Stimulated activated CD4-positive, alpha-beta T cell treated with anti-CD3 and anti-CD28 coated beads, Interleukin-12 subunit alpha, Interleukin-12 subunit beta, amount 100 ng/mL, for 4 hours (primary cell): ENCODE results near the gene STK32C.
"Not testable (repeated sequence)": the region's sequence is repeated elsewhere in the genome, so short reads cannot be mapped to it uniquely, and the experiment has no call there.

ENCODE experiments used
- DNase-seq: peaks from one replicate; pipeline ENCODE4 v3.0.0-alpha.2; 2020

The STK32C gene

DNA sequence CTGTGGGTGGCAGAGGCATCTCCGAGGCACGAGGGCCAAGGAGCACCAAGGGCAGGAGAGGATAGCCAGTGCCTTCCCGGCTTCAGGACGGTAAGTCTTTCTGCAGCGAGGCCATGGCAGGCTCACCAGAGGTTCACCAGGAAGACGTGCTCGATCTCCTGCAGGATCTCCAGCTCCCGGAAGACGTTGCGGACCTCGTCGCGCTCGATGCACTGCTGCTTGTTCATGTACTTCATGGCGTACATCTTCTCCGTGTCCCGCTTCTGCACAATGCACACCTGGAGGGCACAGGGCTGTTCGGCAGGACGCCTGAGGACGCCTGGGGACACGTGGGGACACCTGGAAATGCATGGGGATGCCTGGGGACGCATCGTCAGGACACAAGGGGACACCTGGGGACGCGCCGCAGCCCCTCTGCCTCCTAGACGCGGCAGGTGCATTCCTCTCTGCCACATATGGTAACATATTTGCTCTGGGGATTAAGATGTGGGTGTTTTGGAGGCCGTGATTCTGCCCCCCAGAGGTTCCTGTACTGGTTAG is 79.8 kb downstream of the STK32C start:
- DNase-seq: no peak

DNA sequence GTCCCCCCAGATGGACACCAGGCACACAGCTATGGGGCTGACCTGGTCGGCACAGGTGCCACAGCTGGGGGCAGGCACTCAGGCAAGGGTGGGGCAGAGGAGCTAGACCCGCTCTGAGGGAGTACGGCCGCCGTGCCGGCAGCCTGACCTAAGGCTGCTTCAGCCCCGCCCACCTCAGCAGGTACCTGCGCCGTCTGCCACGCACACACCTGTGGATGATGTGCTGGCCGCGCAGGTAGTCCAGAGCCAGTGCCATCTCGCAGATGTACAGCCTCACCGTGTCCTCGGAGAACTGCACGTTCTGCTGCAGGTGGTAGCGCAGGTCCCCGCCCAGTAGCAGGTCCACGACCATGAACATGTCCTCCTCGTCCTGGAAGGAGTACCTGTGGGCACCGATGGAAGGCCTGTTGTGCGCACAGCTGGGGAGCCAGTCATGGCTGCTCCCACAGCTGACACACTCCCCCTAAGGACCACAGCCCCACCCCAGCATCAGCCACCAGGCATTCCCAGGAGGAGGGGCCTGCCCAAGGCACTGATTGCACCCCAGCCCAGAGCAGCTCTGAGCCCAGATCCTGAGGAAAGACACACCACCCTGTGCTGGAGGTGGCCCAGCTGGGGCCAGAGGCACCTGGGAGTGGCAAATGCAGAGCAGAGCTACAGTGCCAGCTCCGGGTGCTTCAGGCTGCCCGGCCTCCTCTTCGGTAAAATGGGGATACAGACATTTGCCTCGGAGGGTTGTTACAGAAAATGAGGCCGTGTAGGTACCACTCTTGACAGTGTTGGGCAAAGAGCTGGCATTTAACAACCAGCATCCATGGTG is 81.0 kb downstream of the STK32C start:
- DNase-seq: no peak

GRCh38 chr10:132225849-132226205 is 81.9 kb downstream of the STK32C start:
- DNase-seq: no peak

GRCh38 chr10:132225073-132225848 is 82.5 kb downstream of the STK32C start:
- DNase-seq: no peak

- DNase-seq: no peak
These were observed 83.2 kb downstream of the STK32C start for GRCh38 chr10:132224343-132225072.

GRCh38 chr10:132223611-132224342 is 84.0 kb downstream of the STK32C start:
- DNase-seq: no peak

GRCh38 chr10:132223156-132223590 is 84.6 kb downstream of the STK32C start:
- peak; percentile 60 for DNase-seq

GRCh38 chr10:132222726-132223125 is 85.0 kb downstream of the STK32C start:
- no peak for DNase-seq

GRCh38 chr10:132220996-132221395 is 86.8 kb downstream of the STK32C start:
- not testable (repeated sequence) for DNase-seq

DNA sequence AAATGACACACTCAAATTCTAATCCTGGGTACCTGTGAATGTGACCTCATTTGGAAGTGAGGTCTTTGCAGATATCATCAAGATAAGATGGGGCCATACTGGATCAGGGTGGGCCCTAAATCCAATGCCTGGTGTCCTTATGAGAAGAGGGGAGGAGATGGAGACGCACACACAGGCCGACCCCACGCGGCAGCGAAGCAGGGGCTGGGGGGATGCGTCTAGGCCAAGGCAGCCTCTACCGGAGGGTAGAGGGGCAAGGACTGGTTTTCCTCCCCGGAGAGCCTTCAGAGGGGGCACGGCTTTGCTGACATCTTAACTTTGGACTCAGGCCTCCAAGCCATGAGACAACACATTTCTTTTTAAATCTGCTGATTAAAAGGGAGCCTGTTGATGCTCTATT is 87.7 kb downstream of the STK32C start:
- no peak for DNase-seq

DNA sequence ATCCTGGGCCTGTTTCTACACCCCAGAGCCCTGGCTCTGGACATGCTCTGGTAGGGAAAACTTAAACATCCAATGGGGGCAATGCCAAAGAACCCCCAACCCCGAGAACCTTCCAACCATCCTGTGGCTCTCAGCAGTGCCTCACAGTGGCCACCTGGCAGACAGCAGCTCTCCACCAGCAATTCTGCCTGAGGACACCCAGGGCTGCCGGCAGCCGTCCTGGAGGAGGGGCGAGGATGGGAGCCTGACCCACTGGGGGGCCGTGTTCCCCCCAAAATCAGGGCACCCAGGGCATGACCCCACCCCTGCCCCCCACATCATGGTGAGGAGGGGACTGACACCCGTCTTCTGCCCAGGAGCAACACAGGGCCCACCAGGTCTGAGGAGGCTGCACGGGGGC is 88.3 kb downstream of the STK32C start:
- DNase-seq: no peak

DNA sequence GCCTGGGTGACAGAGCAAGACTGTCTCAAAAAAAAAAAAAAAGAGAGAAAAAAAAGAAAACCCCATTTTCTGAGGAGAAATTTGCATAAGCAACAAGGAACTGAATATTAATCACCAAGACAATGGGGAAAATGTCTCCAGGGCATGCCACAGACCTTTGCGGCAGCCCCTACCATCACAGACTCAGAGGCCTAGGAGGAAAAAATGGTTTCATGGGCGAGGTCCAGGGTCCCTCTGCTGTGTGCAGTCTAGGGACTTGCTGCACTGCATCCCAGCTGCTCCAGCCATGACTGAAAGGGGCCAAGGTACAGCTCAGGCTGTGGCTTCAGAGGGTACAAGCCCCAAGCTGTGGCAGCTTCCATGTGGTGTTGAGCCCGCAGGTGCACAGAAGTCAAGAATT is 91.3 kb downstream of the STK32C start:
- not testable (repeated sequence) for DNase-seq

GRCh38 chr10:132213917-132214316 is 93.8 kb downstream of the STK32C start:
- no peak for DNase-seq

DNA sequence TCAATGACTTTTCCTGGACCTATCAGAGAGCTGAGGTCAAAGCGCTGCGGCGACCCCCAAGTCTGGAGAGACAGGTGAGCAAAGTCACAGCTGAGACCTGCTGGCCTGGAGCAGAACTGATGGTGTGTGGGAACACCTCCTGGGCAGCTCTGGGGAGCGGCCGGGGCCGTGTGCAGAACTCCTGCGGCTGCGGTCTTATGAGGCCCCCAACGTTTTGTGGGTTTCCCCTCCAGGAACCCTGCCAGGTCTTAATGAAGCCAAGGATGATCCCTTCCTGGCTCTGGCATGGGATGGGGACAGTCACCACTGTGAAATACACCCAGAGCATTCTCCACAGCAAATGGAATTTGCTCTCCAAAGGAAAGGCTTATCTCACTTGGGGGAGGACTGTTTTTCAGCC is 94.9 kb downstream of the STK32C start:
- no peak for DNase-seq

GRCh38 chr10:132211246-132211645 is 96.5 kb downstream of the STK32C start:
- no peak for DNase-seq

GRCh38 chr10:132210766-132211165 is 97.0 kb downstream of the STK32C start:
- no peak for DNase-seq

DNA sequence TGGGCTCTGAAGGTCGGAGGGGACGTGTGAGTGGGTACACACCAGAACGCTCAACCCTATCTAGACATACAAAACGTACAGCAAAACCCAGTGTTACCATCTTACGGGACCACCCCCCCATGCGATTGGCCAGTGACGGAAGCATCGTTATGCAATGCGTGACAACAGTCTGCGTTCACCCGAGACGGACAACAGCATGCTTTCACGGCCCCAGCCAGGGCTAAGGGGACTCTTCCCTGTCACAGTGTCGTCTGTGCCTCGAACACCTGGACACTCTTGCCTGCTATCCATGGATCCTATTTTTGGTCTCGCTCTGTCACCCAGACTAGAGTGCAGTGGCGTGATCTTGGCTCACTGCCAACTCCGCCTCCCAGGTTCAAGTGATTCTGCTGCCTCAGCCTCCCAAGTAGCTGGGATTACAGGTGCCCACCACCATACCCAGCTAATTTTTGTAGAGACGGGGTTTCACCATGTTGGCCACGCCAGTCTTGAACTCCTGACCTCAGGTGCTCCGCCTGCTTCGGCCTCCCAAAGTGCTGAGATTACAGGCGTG is 97.7 kb downstream of the STK32C start:
- DNase-seq: no peak

- DNase-seq: no peak
These were observed 98.6 kb downstream of the STK32C start for GRCh38 chr10:132209130-132209529.

- DNase-seq: no peak
These were observed 99.2 kb downstream of the STK32C start for GRCh38 chr10:132208462-132209050.

DNA sequence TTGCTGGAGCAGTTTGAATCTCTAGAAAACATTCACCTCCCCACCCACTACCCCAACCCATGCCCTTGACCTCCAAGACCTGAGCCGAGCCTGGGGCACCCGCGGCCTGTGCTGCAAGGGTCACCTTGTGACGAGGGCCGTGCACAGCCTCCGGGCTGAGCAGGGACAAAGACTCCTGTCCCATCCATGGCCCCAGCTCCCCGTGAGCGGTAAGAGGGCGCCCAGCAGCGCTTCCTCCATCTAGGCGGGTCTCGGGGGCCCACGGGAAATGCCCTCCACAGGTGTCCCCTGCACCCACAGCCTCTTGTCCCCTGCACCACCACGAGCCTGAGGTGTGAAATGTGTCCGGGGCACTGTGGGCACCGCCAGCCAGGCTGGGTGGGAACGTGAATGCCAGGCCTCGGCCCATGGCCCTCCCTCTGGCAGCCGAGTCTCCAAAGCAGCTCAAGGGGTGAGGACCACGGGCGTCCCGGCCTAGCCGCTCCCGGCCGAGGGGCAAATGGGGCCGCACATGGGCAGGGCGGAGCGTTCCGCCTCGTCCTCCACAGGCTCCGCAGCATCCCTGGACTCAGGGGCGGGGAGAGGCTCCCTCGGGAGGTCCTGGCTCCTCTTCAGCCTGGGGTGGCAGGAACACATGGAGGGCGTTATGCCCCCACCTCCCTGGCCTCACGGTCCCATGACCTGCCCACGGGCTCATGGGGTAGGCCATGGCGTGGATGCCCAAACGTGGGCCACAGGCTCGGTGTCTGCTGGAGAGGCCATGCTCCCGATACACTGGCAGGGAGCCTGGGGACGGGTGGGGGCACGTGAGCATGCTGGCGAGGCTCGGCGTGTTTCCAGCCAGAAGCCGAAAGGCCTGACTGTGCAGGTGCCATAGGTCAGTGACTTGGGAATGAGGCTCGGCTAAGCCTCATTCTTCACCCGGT is 100.0 kb downstream of the STK32C start:
- DNase-seq: no peak
